Astrocyte of the cerebellum (primary cell): Measurements from ENCODE around the gene FLG.

Experiments
- DNase-seq: peaks from one replicate; pipeline ENCODE4 v3.0.0-alpha.2; 2011; ENCODE audit warnings: low read depth
- H3K4me3 ChIP-seq: 2 replicates; pipeline ENCODE4 v1.5.1; 2011; ENCODE audit warnings: mild to moderate bottlenecking, low read depth, low read length, moderate library complexity
- in situ Hi-C: cut with HindIII; loops from 2 replicates; pipeline ENCODE4 v1.10.0; 2017; ENCODE audit warnings: low sequenced_read_pairs
- TF ChIP-seq, protein P1 (sequence below): IDR thresholded peaks from 2 replicates; pipeline ENCODE4 v1.5.1; 2012; ENCODE audit warnings: low read length, low read depth, moderate library complexity, mild to moderate bottlenecking; ENCODE audit errors: missing control alignments

FLG gene

GRCh38 chr1:152325111-152325510 lies at the start of gene FLG:
Gene FLG (minus strand): TSS chr1:152325239. CDS start chr1:152315456, 9,783 bp downstream.
- no peak for DNase-seq
- TF ChIP-seq, protein P1, sequence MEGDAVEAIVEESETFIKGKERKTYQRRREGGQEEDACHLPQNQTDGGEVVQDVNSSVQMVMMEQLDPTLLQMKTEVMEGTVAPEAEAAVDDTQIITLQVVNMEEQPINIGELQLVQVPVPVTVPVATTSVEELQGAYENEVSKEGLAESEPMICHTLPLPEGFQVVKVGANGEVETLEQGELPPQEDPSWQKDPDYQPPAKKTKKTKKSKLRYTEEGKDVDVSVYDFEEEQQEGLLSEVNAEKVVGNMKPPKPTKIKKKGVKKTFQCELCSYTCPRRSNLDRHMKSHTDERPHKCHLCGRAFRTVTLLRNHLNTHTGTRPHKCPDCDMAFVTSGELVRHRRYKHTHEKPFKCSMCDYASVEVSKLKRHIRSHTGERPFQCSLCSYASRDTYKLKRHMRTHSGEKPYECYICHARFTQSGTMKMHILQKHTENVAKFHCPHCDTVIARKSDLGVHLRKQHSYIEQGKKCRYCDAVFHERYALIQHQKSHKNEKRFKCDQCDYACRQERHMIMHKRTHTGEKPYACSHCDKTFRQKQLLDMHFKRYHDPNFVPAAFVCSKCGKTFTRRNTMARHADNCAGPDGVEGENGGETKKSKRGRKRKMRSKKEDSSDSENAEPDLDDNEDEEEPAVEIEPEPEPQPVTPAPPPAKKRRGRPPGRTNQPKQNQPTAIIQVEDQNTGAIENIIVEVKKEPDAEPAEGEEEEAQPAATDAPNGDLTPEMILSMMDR, result no peak
- H3K4me3 ChIP-seq, result no peak within 1 kb of the TSS
- in situ Hi-C loops, result no loop called here

- no peak overlapping the region for H3K4me3 ChIP-seq
- no peak for DNase-seq
- TF ChIP-seq, protein P1, result no peak
- in situ Hi-C loops, result no loop called here
Observed at GRCh38 chr1:152374451-152374850, 49.4 kb upstream of the FLG start.

DNA sequence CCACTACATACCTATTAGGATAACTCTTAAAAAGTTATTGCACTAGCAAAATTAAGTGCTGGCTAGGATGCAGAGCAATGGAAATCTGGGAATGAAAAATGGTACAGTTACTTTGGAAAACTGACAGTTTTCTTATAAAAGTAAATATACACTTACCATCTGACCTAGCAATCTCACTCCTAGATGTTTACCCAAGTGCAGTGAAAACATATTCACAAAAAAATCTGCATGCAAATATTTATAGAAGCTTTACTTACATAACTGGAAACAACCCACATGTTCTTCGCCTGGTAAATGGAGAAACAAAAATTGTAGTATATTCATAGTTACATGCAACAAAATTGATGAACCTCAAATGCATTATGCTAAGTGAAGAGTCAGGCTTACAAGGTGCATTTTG lies 47.6 kb upstream of the FLG start:
- TF ChIP-seq, protein P1, result no peak
- in situ Hi-C loops, result no loop called here
- DNase-seq, result no peak
- no peak overlapping the region for H3K4me3 ChIP-seq

DNA sequence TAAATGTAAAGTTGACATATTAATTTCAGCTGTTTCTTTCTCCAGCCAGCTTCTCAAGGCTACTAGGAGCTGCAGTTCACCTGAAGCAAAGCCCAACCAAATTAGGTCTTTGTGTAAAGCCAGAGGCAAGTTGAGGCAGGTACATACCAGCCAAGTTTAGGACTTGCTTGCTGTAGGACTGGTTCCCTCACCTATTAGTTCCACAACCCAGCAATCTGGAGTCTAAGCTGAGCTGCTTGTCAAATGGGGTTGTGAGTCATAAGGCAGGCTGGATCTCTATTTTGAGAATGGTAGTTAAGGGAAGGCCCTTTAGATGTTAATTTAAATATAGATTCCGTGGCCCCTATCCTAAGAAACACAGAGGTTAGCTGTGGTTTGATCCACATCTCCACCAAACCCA lies 42.4 kb upstream of the FLG start:
- in situ Hi-C loops, result no loop called here

DNA sequence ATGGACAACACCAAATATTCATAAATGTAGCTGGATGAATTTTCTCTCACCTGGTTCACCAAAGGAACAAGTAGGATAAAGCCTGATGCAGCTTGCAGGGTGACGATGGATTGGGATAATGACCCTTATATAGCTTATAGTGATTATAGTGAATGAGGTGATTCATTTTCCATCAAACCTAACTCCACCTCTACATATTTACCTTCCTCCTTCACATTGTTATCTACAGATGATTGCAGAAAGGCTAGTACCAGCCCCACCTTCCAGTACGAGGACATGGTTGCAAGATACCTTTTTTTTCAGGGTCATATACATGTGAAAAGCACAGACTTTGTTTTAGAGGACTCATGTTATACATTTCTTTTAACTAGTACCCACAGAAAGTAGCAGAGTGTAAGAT lies 34.9 kb upstream of the FLG start, which contains the start of gene FLG2:
Gene FLG2, minus strand, starts transcription at position 101 of the 400 bp plus-strand sequence. CDS start 1,122 bp downstream, outside the sequence.
- TF ChIP-seq, protein P1, result no peak
- in situ Hi-C loops, result no loop called here
- DNase-seq, result no peak
- H3K4me3 ChIP-seq, result no peak within 1 kb of the TSS

More for the DNA sequence above, 42.4 kb upstream of the FLG start:
- DNase-seq, result no peak
- no peak overlapping the region for H3K4me3 ChIP-seq
- TF ChIP-seq, protein P1, result no peak

DNA sequence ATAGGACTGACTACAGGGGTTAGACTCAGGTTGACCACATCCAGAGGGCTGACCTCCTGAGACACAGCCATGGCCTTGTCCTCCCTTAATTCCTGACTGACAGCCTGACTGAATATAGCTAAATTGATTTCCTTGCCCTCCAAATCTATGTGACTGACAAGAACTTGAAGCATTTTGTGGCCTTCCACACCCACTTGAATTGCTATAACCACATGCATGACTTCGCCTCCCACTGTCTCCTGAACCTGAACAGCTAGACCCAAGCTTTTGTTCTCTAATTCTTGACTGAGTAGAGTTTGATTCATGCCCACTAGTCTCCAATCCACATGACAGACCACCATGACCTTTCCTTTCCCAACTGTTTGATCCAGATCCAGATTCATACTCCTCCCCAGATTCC lies 31.7 kb upstream of the FLG start:
- no peak overlapping the region for H3K4me3 ChIP-seq
- DNase-seq, result no peak
- TF ChIP-seq, protein P1, result no peak
- in situ Hi-C loops, result no loop called here

GRCh38 chr1:152349611-152350010 lies 24.6 kb upstream of the FLG start:
- in situ Hi-C loops, result no loop called here
- TF ChIP-seq, protein P1, result no peak
- no peak overlapping the region for H3K4me3 ChIP-seq
- DNase-seq, result no peak
